Endothelial cell (in vitro differentiated cells): ENCODE data around the gene PHAF1. TPM values are rescaled to one million over a fixed set of nuclear protein-coding genes. Genes with fewer than 3 reads are reported as not detected.

Experiments
- DNase-seq: peaks from one replicate; pipeline ENCODE4 v3.0.0; 2021; ENCODE audit warnings: low spot score
- H3K27ac Mint-ChIP-seq: one replicate; pipeline ENCODE4 v1.8.0; 2021; ENCODE audit warnings: mixed read lengths, inconsistent platforms; ENCODE audit not compliant: unreplicated experiment
- H3K27me3 Mint-ChIP-seq: one replicate; pipeline ENCODE4 v1.8.0; 2021; ENCODE audit warnings: mild to moderate bottlenecking, moderate library complexity, mixed read lengths, inconsistent platforms; ENCODE audit not compliant: unreplicated experiment
- H3K36me3 Mint-ChIP-seq: one replicate; pipeline ENCODE4 v1.8.0; 2021; ENCODE audit warnings: mild to moderate bottlenecking, low read depth, mixed read lengths, inconsistent platforms; ENCODE audit not compliant: unreplicated experiment
- H3K4me1 Mint-ChIP-seq: one replicate; pipeline ENCODE4 v1.8.0; 2021; ENCODE audit warnings: mild to moderate bottlenecking, mixed read lengths, inconsistent platforms; ENCODE audit not compliant: unreplicated experiment
- H3K4me3 Mint-ChIP-seq: one replicate; pipeline ENCODE4 v1.8.0; 2021; ENCODE audit warnings: mild to moderate bottlenecking, mixed read lengths, inconsistent platforms; ENCODE audit not compliant: unreplicated experiment
- H3K9me3 Mint-ChIP-seq: one replicate; pipeline ENCODE4 v1.8.0; 2021; ENCODE audit warnings: mixed read lengths, inconsistent platforms; ENCODE audit not compliant: unreplicated experiment
- CTCF ChIP-seq: fragments of 200-600 bp; sonication (generic); IDR thresholded peaks from one replicate; pipeline ENCODE4 v1.5.0; 2021; ENCODE audit warnings: antibody characterized with exemption; ENCODE audit not compliant: unreplicated experiment
- total RNA-seq: library from RNA; stranded (reverse); fragmentation: NEBNext Ultra II Directional; extraction: Animal tissue kit (Norgen Biotek cat#: 25700); gene quantifications from one replicate; pipeline ENCODE4 v1.2.1, GENCODE V29; 2021; ENCODE audit not compliant: unreplicated experiment

The PHAF1 gene
- total RNA-seq, 1 donor from 2014 or later, result 17.7 TPM

- peaks cover 7% of the 10 kb centered on the region for H3K4me1 Mint-ChIP-seq
- H3K27me3 Mint-ChIP-seq, result peaks cover 39% of the 10 kb centered on the region
- H3K9me3 Mint-ChIP-seq, result no peaks in the 10 kb centered on the region
- TF ChIP-seq CTCF, result no peak
- H3K36me3 Mint-ChIP-seq, result no peaks in the 10 kb centered on the region
- DNase-seq, result no peak
- no peak overlapping the region for H3K4me3 Mint-ChIP-seq
- no peak overlapping the region for H3K27ac Mint-ChIP-seq
These were observed 55.7 kb downstream of the PHAF1 start for GRCh38 chr16:67165121-67166078.

GRCh38 chr16:67166110-67166547 is 56.4 kb downstream of the PHAF1 start:
- DNase-seq, result no peak

GRCh38 chr16:67166598-67167168 is 56.9 kb downstream of the PHAF1 start:
- Mint-ChIP-seq H3K27ac (no peak overlapping the region), H3K36me3 (peaks cover 3% of the 10 kb centered on the region), H3K4me1 (peaks cover 17% of the 10 kb centered on the region), H3K9me3 (no peaks in the 10 kb centered on the region), H3K4me3 (no peak overlapping the region), H3K27me3 (peaks cover 48% of the 10 kb centered on the region)
- no peak for TF ChIP-seq CTCF
- no peak for DNase-seq

More at GRCh38 chr16:67166110-67166547, 56.4 kb downstream of the PHAF1 start:
- no peak overlapping the region for H3K27ac Mint-ChIP-seq
- peaks cover 42% of the 10 kb centered on the region for H3K27me3 Mint-ChIP-seq
- H3K9me3 Mint-ChIP-seq, result no peaks in the 10 kb centered on the region
- TF ChIP-seq CTCF, result no peak
- H3K4me3 Mint-ChIP-seq, result no peak overlapping the region
- H3K36me3 Mint-ChIP-seq, result peaks cover 2% of the 10 kb centered on the region
- peaks cover 12% of the 10 kb centered on the region for H3K4me1 Mint-ChIP-seq

GRCh38 chr16:67167588-67167987 is 57.8 kb downstream of the PHAF1 start:
- no peak overlapping the region for H3K4me3 Mint-ChIP-seq
- peaks cover 12% of the 10 kb centered on the region for H3K4me1 Mint-ChIP-seq
- H3K9me3 Mint-ChIP-seq, result no peaks in the 10 kb centered on the region
- no peak for TF ChIP-seq CTCF
- no peak overlapping the region for H3K27ac Mint-ChIP-seq
- no peak for DNase-seq
- H3K36me3 Mint-ChIP-seq, result peaks cover 3% of the 10 kb centered on the region
- H3K27me3 Mint-ChIP-seq, result peaks cover 42% of the 10 kb centered on the region
